HK-2 (cell line): ENCODE results near the gene TAS2R60.
"Not testable (repeated sequence)": the region's sequence is repeated elsewhere in the genome, so short reads cannot be mapped to it uniquely, and the experiment has no call there.

Experiments used
- DNase-seq: peaks from one replicate; pipeline ENCODE4 v3.0.0-alpha.2; 2018; ENCODE audit not compliant: unreplicated experiment

Gene TAS2R60

GRCh38 chr7:143444063-143444782 lies 970 bp downstream of the TAS2R60 start:
- no peak for DNase-seq

DNA sequence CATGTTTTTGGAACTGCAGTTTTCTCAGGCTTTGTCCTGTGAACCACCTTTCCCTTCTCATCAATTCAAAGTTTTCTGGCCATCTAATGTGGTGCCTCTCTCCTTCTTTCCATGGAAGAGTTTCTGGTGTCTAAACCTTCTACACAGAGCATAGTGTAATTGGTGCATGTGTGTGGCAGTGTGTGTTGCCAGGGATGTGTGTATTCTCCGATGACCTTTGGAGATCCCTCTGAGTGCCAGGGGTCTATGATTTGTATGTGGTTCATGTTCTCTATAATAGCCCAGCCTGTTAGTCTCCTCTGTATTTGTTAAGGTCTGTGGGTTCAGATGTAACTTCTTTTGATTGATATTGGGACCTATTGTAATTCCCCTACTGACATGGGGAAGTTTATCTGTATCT lies 1.5 kb downstream of the TAS2R60 start:
- no peak for DNase-seq

DNA sequence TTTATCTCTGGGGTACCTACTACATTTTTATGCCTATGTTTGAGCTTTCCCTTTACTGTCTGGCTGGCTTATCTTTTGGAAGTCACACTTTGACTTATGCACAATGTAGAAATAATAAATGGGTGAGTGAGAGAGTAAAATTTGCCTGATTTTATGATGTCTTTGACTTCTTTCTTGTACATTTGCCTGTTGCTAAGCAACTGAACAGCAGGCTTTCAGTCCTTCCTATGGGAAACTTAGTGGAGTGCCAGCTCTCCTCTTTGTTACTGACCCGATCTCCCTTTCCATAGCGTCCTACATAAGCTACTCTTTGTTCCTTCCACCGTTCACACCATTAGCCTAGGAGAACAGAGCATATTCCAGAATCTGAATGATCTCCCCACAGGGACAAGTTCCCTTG lies 4.2 kb downstream of the TAS2R60 start:
- DNase-seq: no peak

GRCh38 chr7:143448429-143448828 lies 5.2 kb downstream of the TAS2R60 start:
- DNase-seq: no peak

- no peak for DNase-seq
Observed at GRCh38 chr7:143449793-143450192, 6.5 kb downstream of the TAS2R60 start.

GRCh38 chr7:143451122-143451521 lies 7.9 kb downstream of the TAS2R60 start:
- no peak for DNase-seq

GRCh38 chr7:143451746-143452145 lies 8.5 kb downstream of the TAS2R60 start:
- no peak for DNase-seq

GRCh38 chr7:143452495-143452894 lies 9.2 kb downstream of the TAS2R60 start:
- no peak for DNase-seq

DNA sequence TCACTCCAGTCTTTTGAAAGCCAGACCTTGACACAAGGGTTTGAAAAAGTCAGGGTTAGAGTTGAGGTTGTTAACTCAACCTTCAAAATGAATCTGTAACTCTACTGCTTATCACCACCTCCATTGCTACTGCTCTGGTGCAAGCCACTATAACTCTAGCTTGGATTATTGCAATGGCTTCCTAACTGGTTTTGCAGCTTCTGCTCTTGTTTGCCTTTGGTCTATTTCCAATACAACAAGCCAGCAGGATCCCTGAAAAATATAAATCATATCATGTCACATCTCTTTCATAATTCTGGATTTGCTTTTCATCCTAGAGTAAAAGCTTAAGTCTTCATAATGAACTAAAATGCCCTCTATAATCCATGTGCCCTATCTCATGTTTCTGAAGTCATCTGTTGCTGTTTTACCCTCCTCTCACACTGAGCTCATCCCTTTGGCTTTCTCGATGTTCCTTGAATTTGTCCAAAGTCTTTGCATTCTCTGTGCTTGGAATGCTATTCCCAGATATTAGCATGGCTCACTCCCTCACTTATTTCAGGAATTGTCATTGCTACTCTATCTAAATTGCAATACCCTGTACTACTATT lies 10.9 kb downstream of the TAS2R60 start:
- DNase-seq: no peak

- no peak for DNase-seq
Observed at GRCh38 chr7:143455491-143455890, 12.2 kb downstream of the TAS2R60 start.

GRCh38 chr7:143455942-143456341 lies 12.7 kb downstream of the TAS2R60 start:
- no peak for DNase-seq

GRCh38 chr7:143456992-143457793 lies 13.9 kb downstream of the TAS2R60 start:
- no peak for DNase-seq

GRCh38 chr7:143458263-143458662 lies 15.0 kb downstream of the TAS2R60 start:
- no peak for DNase-seq

GRCh38 chr7:143458681-143459080 lies 15.4 kb downstream of the TAS2R60 start:
- DNase-seq: no peak

DNA sequence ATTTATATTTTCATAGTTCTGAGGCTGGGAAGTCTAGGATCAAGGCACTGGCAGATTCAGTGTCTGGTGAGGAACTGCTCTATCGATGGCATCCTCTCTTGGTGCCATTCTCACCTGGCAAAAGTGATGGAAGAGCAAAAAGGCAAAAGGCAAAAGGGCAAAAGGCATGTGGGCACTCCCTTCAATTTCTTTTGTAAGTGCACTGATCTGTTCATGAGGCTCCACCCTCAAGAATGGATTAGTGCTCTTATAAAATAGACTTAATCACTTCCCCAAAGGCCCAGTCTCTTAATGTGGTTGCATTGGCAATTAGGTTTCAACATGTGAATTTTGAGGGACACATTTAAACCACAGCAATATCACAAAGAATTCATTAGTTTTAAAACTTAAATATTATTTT lies 16.1 kb downstream of the TAS2R60 start:
- no peak for DNase-seq

DNA sequence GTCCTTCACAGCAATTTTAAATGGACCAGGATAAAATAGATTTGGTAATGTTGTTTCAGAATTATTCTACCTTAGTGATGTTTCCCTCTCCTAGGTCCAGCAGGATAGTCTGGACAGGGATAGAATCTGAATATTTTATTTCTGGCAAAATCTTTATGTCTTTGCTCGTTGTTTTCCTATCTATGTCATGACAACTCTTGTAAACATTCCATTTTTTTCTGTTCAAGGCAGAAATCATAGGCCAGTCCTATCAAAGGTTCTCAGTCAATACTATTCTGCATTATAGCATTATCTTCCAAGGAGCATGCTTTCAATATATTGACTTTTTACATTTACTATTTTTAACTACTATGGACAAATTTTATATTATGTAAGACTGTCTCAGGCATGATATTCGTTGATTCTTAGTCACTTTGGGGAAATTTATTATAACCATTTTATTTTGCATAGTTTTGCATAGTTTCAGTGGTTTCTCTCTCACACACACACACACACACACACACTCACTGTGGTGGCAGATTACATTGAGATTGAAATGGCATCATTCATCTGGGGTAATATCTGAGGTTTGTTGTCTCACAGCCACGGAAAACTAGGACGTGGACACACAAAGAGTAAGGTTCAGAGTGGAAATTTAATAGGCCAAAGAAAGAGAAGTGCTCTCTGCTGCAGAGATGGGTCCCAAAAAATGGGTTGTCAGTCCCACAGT lies 17.2 kb downstream of the TAS2R60 start:
- DNase-seq: no peak

DNA sequence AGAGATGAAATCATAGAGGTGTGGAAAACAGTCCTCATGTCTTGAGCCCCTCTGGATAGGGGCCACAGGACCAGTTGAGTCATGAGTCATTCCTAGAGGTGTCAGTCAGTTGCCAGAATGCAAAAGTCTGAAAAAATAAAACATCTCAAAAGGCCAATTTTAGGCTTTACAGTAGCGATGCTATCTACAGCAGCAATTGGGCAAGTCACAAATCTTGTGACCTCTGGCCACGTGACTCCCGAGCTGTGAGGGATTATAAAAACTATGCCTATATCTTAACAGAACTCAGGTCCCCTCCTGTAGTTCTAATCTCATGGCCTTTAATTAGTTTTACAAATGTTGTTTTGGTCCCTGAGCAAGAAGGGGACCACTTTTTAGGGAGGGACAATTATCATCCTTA lies 18.8 kb downstream of the TAS2R60 start:
- DNase-seq: no peak

DNA sequence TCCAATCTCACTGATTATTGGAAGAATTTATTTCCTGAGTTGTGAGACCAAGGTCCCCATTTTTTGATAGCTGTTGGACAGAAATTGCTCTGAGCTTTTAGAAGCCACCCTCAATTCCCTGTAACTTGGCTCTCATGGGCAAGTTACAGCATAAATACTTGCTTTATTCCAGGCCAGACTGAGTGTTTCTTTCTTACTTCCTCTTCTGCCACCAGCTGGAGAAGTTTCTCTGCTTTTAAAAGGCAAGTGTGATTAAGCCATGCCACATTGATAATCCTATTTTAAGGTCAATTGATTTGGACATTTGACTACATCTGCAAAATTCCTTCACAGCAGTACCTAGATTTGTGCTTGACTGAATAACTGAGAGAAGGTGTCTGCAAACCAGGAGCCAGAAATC lies 20.3 kb downstream of the TAS2R60 start:
- DNase-seq: no peak

- DNase-seq: no peak
Observed at GRCh38 chr7:143463957-143464356, 20.7 kb downstream of the TAS2R60 start.

DNA sequence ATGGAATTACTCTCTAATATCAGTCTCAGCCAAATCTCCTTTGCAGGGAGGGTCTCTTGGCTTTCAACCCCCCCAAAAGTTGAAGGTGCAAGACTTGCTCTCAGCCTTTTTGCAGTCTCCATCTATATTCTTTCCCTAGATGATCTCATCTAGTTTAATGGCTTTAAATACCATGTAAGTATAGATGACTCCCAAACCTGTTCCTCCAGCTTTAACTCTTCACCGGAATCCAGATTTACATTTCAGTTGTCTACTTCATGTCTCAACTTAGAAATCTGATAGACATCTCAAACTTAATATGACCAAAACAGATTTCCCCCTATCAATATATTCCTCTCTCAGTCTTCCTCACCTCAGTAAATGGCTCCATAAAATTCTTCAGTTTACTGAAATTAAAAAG lies 24.5 kb downstream of the TAS2R60 start:
- no peak for DNase-seq

- not testable (repeated sequence) for DNase-seq
Observed at GRCh38 chr7:143472071-143472689, 28.9 kb downstream of the TAS2R60 start.
